HG03342 (cell line): ENCODE measurements around the gene LNP1.

ENCODE experiments used
- ATAC-seq: cut with Tn5 transposase; IDR thresholded peaks from one replicate; pipeline ENCODE4 v1.9.1; 2021; ENCODE audit warnings: mild to moderate bottlenecking, moderate library complexity; ENCODE audit not compliant: unreplicated experiment

LNP1 gene

DNA sequence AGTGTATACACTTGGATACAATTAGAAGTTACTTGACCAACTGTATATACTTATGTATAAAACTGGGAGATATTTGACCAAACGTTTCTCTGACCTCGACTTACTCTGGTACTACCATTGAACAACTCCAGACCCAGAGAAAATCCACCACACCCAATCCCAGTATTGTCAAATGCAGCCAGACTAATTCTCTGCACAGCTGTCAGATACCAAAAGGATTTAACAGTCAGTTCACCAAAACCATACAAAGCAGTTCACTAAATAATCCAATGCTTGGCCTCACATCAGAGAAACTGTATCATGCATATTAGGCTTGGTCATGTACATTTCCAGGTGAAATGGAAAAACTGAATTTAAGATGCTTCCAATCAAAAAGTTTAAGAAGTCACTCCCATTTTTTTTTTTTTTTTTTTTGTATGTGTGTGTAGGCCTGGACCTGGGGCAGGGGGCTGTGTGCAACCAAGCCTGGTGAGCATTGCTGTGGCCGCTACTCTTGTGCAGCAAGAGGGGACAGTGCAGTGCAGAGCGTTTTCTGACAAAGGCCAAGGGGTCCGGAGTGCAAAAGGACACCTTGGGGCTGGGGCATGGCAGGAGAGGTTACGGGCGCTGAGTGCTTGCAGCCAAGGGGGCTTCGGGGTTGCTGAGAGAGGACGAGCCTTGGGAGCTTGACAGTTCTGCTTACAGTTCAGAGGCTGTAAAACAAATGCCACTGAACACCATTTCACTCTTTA is 1.8 kb upstream of the LNP1 start:
- no peak for ATAC-seq

DNA sequence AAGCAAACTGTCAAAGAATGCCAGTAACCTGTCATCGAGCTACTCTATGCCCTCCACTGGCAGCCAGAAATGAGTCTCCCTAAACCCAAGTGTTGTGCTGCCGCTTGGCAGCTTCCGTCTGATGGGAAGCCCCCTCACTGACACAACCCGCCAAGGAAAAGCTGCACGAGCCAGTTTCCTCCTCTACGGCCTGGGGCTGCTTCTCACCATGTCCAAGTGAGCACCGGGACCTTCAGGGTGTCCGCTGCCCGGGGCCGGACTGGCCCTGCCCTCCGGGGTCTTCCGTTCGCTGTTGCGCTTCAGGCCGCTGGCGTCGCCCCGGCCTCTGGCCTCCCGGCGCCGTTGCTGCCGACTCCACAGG is 940 bp upstream of the LNP1 start:
- peak; percentile 20 for ATAC-seq

DNA sequence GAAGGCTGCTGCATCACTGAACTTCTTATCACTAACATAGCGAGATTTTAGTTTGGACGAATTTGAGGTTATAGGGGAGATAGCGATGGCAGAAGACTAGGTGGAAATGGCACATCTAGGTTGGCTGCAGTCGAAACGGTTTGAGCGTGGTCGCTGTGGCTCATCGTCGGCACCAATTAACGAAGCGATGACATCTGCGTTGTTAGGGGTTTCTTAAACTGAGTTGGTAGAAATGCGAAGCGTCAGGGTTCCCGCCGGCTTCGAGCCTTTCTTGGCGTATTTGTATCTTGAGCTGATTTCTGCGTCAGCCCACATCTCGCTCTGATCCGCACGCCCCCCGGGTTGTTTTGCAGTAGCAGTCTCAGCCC is 319 bp downstream of the LNP1 start:
- peak; percentile 13 for ATAC-seq

DNA sequence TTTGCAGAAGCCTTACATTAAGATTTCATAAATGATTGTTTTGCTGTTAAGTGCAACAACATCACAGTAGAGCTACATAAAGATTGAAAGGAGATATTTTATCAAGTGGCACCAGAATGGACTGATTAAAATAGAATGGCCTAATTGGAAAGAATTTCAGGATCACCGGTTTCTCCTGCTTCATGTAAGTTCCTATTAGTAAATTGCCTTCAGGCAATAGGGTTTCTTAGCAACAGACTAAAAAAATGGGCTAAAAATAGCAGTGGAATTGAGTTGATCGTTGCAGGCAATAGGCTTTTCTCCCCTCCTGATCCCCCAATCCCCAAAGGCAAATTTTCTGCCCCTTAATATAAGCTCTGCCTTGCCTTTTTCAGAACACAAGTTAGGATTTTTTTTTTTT is 917 bp downstream of the LNP1 start:
- no peak for ATAC-seq

DNA sequence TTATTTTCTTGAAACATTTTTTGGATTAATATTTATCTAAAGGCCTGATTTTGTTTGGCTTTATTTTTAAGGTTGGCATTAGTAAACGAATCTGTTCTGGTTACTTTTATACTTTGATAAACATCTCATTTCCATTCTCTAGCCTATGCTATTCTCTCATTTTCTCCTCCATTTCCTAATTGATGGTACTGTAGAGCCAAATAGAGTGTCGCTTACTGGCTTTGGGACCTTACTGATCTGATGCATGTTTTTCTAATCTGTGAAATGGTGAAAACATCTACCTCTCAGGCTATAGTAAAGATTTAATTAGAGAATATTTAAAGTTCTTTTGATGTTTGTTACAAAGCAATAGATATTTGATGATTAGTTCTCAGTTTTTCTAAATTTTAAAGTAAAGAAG is 1.6 kb downstream of the LNP1 start:
- no peak for ATAC-seq

DNA sequence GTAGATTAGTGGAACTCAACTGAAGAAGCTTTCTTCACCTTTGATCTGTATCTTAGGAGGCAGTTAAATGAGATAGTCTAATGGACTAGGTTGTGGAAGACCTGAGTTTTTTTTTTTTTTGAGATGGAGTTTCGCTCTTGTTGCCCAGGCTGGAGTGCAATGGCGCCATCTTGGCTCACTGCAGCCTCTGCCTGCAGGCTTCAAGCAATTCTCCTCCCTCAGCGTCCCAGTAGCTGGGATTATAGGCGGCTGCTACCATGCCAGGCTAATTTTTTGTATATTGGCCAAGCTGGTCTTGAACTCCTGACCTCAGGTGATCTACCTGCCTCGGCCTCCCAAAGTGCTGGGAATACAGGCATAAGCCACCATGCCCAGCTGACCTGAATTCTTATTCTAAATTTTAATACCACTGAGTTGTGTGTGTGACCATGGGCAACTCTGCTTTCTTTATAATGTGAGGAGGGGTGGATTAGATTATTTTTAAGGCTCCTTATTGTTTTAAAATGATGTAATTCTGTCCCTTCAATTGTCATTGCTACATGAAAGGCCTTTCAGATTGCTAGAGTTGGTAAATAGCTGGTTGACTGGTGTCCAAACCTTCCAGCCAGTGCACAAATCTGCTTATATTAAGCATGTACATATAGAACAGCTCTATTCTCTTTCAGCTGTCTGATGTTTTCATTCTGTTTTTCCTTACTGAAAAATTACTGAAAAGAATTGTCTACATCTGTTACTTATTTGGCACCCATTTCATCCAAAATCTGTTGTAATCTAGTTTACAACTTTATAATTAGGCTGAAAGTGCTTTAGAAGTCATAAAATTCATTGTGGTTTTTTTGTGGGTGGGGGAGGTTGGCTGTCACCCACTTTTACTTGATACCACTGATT is 2.3 kb downstream of the LNP1 start:
- no peak for ATAC-seq

DNA sequence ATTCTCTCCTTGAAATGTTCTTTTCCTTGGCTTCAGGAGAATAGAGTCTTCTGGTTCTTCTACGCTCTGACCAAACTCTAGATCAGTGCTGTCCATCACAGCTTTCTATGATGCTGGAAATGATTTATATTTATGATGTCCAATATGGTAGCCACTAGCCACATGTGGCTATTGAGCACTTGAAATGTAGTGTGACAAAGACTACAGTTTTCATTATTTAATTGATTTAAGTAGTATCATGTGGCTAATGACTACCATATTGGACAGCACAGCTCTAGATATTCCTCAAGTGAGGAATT is 2.9 kb downstream of the LNP1 start:
- no peak for ATAC-seq

DNA sequence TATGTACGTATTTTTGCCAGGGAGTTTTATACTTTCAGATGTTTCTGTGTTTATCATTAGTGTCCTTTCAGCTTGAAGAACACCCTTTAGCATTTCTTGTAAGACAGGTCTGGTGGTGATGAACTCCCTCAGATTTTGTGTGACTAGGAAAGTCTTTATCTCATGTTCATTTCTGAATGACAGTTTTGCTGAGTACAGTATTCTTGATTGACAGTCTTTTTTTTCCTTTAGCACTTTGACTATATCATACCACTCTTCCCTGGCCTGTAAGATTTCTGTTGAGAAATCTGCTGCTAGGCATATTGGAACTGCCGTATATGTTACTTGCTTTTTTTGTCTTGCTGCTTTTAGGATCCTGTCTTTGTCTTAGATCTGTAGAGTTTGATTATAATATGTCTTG is 5.8 kb downstream of the LNP1 start:
- no peak for ATAC-seq

DNA sequence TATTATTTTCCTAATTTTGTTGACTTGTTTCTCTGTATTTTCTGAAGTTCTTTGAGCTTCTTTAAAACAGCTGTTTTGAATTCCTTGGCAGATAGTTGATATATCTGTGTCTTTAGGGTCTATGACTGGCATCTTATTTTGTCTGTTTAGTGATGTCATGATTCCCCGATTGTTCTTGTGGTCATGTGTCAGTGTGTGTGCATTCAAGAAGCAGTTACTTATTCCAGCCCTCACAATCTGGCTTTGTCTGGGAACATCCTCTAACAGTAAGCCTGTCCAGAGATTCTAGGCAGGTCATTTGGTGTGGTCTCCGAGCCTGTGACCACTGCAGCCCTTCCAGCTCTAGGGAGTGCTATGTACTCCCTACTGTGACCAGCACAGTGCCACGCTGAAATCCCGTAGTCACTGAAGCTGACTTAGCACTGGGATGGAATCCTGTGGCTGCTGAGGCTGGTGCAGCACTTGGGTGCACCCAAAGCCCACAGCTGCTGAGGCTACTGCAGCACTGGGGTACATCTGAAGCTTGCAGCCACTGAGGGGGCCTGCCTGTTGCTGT is 6.7 kb downstream of the LNP1 start:
- ATAC-seq = no peak

DNA sequence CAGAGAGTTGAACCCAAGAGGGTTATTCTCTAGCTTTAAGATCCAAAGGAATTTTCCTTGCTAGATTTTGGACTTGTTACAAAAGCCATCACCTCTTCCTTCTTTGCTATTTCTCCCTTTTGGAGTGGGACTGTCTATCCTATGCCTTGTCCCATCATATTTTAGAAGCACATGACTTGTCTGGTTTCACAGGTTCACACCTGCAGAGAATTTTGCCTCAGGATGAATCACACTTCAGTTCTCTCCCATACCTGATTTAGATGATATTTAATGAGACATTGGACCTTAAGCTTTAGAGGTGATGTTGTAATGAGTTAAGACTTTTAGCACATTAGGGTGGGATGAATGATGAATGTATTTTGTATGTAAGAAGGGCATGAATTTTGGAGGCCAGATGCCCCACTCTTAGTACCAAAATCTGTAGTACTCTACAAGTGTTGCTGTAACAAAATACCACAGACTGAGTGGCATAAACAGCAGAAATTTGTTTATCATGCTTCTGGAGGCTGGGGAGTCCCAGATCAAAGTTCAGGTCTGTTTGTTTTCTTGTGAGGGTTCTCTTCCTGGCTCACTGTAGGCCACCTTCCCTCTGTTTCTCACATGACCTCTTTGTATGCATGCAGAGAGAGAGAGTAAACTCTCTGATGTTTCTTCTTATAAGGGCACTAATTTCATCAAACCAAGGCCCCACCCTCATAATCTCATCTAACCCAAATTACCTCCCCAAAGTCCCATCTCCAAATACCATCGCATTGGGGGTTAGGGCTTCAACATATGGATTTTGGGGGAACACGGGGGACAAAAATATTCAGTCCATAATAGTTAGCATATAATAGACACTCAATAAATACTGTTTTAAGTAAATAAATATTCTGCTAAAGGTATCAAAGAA is 10.0 kb downstream of the LNP1 start:
- ATAC-seq = no peak

DNA sequence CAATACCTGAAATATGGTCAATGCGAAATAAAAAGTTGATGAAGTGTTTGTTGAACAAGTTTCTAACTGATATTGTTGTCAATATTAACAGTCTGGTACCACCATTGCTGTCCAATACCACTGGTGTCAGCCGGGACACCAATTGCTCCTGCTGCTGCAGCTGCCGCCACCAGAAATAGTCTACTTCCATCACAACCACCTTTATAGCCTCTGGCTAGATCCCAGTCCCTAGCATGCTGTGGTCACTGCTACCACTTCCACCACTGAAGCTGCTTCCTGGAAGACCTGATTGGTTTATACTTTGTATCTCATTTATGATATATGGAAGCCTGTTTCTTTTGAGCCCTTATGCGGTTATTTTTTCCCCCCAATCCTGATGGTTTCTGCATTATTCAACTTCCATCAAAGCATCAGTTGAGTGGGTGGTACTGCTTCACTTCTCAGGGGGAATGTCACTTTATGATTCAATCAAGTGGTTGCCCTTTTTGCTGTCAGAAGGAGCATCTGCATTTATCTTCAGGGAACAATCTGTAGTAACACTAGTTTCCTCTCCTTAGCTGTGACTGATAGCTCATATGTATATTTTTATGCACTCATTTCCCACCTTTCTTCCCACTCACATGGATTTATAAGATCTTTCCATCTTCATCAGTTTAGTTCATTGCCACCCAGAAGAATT is 11.7 kb downstream of the LNP1 start:
- no peak for ATAC-seq

DNA sequence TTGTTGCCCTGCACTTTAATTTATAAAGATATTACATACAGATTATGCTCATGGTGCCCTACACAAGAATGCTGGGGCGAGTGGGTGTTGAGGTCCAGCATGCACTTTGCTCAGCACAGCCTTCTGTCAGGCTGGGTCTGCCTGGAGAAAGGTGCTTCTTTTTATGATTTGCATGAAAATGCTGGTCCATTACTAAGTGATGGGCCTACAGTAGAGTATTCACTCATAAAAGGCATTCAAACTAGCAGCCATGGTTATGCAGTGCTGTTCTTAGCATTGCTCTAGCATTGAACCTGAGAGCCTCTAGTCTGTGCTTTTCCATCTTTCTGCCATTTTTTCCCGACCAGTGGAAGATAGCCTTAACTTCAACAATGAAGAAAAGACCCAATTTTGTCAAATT is 12.3 kb downstream of the LNP1 start:
- no peak for ATAC-seq

DNA sequence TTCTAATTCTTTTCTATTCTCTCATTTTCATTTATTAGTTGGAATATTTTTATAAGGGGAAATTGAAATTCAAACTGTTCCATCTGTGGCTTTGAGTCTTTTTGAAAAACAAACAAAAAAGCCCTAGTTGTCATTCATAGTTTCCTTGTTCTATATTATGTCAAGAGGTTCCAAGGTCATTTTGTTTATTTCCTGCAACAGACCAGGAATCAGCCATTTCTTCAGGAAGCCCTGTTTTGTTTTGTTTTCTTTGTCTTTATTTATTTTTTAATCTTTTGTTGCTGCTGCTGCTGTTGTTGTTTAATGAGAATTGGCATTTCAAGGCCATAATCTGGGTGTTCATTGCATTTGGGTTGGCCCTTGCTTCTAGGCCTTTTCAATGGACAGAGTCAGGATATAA is 14.8 kb downstream of the LNP1 start:
- no peak for ATAC-seq

DNA sequence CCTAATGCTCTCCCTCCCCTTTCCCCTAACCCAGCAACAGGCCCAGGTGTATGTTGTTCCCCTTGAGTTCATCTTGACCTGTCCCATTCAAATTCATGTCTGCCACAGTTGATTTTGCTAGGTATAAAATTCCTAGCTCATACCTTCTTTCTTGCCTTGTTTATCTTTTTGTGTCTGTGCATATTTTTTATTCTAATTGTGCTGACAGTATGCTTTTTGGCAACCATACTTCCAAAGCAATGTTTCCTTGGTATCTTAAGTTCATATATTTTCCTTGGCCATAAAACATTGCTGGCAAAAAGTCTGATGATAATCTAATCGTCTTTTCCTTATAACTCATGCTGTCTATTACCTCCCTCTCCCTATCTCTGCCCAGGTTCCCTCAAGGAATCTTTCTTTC is 15.5 kb downstream of the LNP1 start:
- ATAC-seq = no peak

DNA sequence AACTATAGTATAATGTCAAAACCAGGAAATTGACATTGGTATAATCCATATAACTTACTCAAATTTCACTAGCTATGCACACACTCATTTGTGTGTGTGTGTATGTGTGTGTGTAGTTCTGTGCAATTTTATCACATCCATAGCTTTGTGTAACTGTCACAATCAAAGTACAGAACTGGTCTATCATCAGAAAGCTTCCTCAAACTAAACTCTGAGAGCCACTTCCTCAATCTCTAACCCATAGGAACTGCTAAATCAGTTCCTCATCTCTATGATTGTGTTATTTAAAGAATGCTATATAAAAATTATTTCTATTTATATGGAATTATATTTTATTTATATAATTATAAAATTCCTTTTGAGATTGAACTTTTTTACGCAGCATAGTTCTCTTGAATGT is 18.1 kb downstream of the LNP1 start:
- no peak for ATAC-seq

DNA sequence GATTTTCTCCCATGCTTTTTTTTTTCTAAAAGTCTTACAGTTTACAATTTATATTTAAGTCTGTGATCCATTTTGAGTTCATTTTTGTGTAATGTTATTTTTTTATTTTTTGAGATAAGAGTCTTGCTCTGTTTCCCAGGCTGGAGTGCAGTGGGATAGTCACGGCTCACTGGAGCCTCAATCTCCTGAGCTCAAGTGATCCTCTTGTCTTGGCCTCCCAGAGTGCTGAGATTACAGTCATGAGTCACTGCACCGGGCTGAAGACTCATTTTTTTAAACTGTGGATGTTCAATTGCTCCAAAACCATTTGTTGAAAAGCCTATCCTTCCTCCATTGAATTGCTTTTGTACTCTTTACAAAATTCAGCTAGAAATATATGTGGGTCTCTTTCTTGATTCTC is 19.5 kb downstream of the LNP1 start:
- ATAC-seq = no peak

DNA sequence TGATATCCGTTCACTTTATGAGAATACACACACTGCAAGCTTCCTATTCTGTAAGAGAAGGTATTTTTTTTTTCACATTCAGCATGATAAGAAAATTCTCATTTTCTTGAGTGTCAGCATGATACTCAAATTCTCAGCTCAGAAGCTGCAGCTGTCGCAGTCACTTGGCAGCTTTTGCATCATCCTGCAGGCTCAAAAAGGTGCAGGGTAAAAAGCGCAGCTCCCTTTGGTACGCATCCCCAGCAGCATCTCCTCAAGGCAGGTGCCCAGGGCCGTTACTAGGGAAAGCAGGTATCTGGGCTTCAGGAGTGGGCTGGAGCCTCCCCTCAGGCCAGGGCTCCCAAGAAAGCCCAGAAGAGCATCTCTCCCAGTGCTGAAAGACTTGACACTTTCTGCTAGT is 22.3 kb downstream of the LNP1 start:
- ATAC-seq = no peak

DNA sequence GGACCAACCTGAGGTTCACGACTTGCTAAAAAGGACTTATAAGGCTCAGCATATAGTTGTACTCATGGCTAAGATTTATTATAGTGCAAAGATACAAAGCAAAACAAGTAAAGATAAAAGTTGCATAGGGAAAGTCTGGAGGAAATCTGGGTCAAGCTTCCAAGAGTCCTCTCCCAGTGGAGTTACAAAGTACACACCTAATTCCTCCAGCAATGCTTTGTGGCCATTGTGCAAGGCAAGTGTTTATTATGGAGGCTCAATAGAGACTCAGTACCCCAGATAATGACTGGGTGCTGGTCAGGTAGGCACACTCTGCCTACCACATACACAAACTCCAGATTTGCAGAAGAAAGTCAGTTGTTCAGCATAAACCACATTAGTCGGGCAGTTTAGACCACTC is 22.9 kb downstream of the LNP1 start:
- ATAC-seq = no peak

DNA sequence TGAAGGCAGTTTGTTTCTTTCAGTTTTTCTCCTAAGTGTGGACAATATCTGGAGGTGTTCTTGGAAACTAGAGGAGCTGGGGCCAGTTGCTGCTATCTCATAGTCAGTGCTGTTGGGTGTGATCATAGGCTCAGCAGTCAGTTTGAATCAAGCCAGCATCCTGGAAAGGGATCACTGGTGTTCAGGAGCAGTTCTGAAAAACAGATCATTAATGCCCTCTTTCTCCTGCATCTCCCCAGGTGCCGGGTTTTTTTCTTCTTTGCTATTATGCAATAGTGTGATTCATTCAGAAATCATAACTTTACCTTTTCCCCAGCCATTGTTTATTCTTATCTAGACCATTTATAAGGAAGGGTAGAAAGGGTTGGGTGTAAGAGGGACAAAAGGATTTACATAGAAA is 24.0 kb downstream of the LNP1 start:
- no peak for ATAC-seq

DNA sequence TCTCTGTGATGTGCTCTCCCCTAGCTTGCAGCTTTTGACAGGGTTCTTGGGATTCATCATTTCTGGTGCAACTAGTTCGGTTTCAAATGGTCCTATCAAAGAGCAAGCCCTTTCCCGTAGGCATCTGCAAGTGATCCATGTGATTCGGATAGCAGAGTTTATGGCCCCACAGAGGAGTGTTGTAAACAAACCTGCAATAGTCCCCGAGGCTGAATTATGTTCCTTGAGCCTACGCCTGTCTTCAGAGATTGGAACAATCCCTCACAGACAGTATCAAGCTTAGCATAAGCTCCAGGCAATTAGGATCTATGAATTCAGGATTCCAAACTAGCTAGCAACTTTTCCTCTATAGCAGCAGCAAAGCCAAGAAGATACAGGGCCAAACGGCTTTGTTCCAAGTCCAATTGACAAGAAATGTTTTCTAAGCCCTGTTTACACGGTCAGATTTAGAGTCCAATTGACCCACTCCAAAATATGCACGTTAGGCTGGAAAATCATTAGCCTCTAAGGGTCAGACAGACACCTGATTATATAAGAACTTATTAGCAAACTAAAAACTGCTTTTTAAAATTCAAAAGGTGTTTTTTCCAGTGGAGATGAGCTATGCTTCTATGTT is 24.8 kb downstream of the LNP1 start:
- no peak for ATAC-seq

DNA sequence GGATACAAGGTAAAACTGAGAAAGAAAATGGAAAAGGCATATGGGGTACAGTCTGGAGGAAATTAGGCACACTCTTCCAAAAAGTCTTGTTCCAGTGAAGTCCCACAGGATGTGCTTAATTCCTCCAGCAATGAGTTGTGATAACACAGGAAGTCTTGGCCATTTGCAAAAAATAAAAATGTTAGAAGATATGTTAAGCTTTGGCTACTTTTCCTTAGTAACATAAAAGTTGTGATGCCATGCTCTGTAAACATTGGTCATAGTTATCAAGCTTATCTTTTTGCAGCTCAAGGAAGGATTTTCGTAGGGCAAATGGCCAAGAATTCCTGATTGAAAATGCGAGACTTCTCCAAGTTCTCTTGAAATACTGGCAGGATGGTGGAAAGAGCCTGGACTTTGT is 26.4 kb downstream of the LNP1 start:
- ATAC-seq = no peak
